H1 (cell line): ENCODE data around the gene ZNF837. TPM values are rescaled to one million over a fixed set of nuclear protein-coding genes. Genes with fewer than 3 reads are reported as not detected.
A peak's percentile ranks its signal among the peaks of the same experiment; 100 is the strongest.

ENCODE experiments used
- CTCF ChIA-PET: fragments of 300-600 bp; sonication (Branson Sonifier 250); formaldehyde crosslinking; loops from one replicate; lab custom pipeline; 2021; ENCODE audit not compliant: partially characterized antibody; lab: Charles Lee
- POLR2A ChIA-PET: fragments of 300-600 bp; sonication (Branson Sonifier 250); formaldehyde crosslinking; loops from one replicate; lab custom pipeline; 2021; ENCODE audit warnings: inconsistent platforms; ENCODE audit not compliant: partially characterized antibody; lab: Charles Lee
- DNase-seq, 2 experiments: peaks; one replicate each; pipeline versions ENCODE4 v3.0.0 to v3.0.0-alpha.2; 2010 to 2022; ENCODE audit warnings: low spot score in 2 of 2, low read depth in 1 of 2, mixed read lengths in 1 of 2
- FAIRE-seq: peaks from 2 replicates; lab custom pipeline; 2011; peaks lifted over from hg19 to GRCh38; lab: Jason Lieb, UNC
- H2AFZ ChIP-seq: 2 replicates; pipeline ENCODE4 v1.8.1; 2012; ENCODE audit warnings: low read length, inconsistent platforms
- H2AK5ac ChIP-seq: 2 replicates; pipeline ENCODE4 v1.6.1; 2013; ENCODE audit warnings: low read depth, low read length
- H2BK120ac ChIP-seq: replicated peaks from 2 replicates; pipeline ENCODE3; 2013; ENCODE audit warnings: low read depth, low read length, inconsistent platforms
- H2BK12ac ChIP-seq: 2 replicates; pipeline ENCODE4 v1.6.1; 2013; ENCODE audit warnings: low read depth, low read length
- H2BK15ac ChIP-seq: 2 replicates; pipeline ENCODE4 v1.6.1; 2013; ENCODE audit warnings: low read length
- H2BK20ac ChIP-seq: 2 replicates; pipeline ENCODE4 v1.6.1; 2013; ENCODE audit warnings: low read length
- H2BK5ac ChIP-seq: 2 replicates; pipeline ENCODE4 v1.6.1; 2013; ENCODE audit warnings: low read depth, low read length
- H3K14ac ChIP-seq: 2 replicates; pipeline ENCODE4 v1.6.1; 2013; ENCODE audit warnings: inconsistent platforms; ENCODE audit not compliant: insufficient read length
- H3K18ac ChIP-seq: 2 replicates; pipeline ENCODE4 v1.6.1; 2013; ENCODE audit warnings: low read length; ENCODE audit errors: extremely low read depth
- H3K23ac ChIP-seq: 2 replicates; pipeline ENCODE4 v1.6.1; 2013; ENCODE audit warnings: inconsistent platforms; ENCODE audit not compliant: insufficient read length
- H3K23me2 ChIP-seq: 2 replicates; pipeline ENCODE4 v1.6.1; 2013; ENCODE audit warnings: low read depth, low read length
- H3K27ac ChIP-seq: 2 replicates; pipeline ENCODE4 v1.6.1; 2011; ENCODE audit warnings: low read depth, low read length, inconsistent platforms
- H3K27me3 ChIP-seq, 4 experiments: replicated peaks in 1 of 4; 1 replicate in 1 of 4; 2 replicates in 3 of 4; pipeline versions ENCODE4 v1.6.1 to v1.8.1; 2011 to 2013; ENCODE audit warnings: low read length in 3 of 4, mild to moderate bottlenecking in 3 of 4, inconsistent platforms in 2 of 4, mixed read lengths in 2 of 4, moderate library complexity in 1 of 4; ENCODE audit not compliant: control insufficient read depth in 3 of 4, insufficient read depth in 3 of 4; ENCODE audit errors: extremely low read depth in 1 of 4
- H3K36me3 ChIP-seq, 4 experiments: 2 replicates each; pipeline versions ENCODE4 v1.6.1 to v1.8.1; 2011 to 2013; ENCODE audit warnings: mild to moderate bottlenecking in 4 of 4, low read length in 3 of 4, moderate library complexity in 2 of 4, control low read depth in 1 of 4, inconsistent platforms in 1 of 4; ENCODE audit not compliant: insufficient read depth in 4 of 4, control insufficient read depth in 2 of 4
- H3K4ac ChIP-seq: replicated peaks from 2 replicates; pipeline ENCODE3; 2013; ENCODE audit warnings: low read length, low read depth, mixed read lengths, inconsistent platforms; ENCODE audit not compliant: insufficient read length
- H3K4me1 ChIP-seq, 4 experiments: replicated peaks in 1 of 4; 1 replicate in 1 of 4; 2 replicates in 3 of 4; pipeline versions ENCODE4 v1.6.1 to v1.8.1; 2011 to 2013; ENCODE audit warnings: low read length in 3 of 4, inconsistent platforms in 2 of 4, mixed read lengths in 1 of 4; ENCODE audit not compliant: insufficient read depth in 4 of 4, control insufficient read depth in 3 of 4
- H3K4me2 ChIP-seq, 2 experiments: 2 replicates each; pipeline versions ENCODE4 v1.6.1 to v1.8.1; 2011 to 2013; ENCODE audit warnings: low read depth in 2 of 2, low read length in 2 of 2, control low read depth in 1 of 2, inconsistent platforms in 1 of 2, mild to moderate bottlenecking in 1 of 2; ENCODE audit not compliant: insufficient read depth in 1 of 2
- H3K4me3 ChIP-seq, 4 experiments: fragments of 200-600, 300-600 bp in 1 of 4; sonication (generic), shearing (Covaris generic), sonication (Bioruptor Twin) in 1 of 4; 2 replicates each; pipeline versions ENCODE4 v1.5.1 to v1.8.1; 2011 to 2016; ENCODE audit warnings: low read length in 4 of 4, low read depth in 3 of 4, control low read depth in 2 of 4, inconsistent platforms in 2 of 4, mild to moderate bottlenecking in 2 of 4, mixed read lengths in 1 of 4, moderate library complexity in 1 of 4; ENCODE audit not compliant: insufficient read depth in 2 of 4; ENCODE audit errors: extremely low read depth in 1 of 4
- H3K56ac ChIP-seq: replicated peaks from 2 replicates; pipeline ENCODE3; 2013; ENCODE audit warnings: low read depth, mild to moderate bottlenecking, mixed read lengths, low read length, inconsistent platforms; ENCODE audit not compliant: insufficient read length
- H3K79me1 ChIP-seq: 2 replicates; pipeline ENCODE4 v1.6.1; 2013; ENCODE audit warnings: low read depth, low read length, control low read depth
- H3K79me2 ChIP-seq, 2 experiments: 2 replicates each; pipeline versions ENCODE4 v1.6.1 to v1.8.1; 2012 to 2013; ENCODE audit warnings: low read length in 2 of 2, mild to moderate bottlenecking in 2 of 2, inconsistent platforms in 1 of 2; ENCODE audit not compliant: insufficient read depth in 2 of 2, control insufficient read depth in 1 of 2
- H3K9ac ChIP-seq, 4 experiments: replicated peaks in 1 of 4; 1 replicate in 1 of 4; 2 replicates in 3 of 4; pipeline versions ENCODE4 v1.6.1 to v1.8.1; 2011 to 2013; ENCODE audit warnings: low read depth in 3 of 4, low read length in 3 of 4, control low read depth in 2 of 4, mild to moderate bottlenecking in 2 of 4, moderate library complexity in 2 of 4, inconsistent platforms in 1 of 4; ENCODE audit errors: extremely low read depth in 1 of 4
- H3K9me3 ChIP-seq, 2 experiments: 2 replicates each; pipeline versions ENCODE4 v1.6.1 to v1.8.1; 2012 to 2013; ENCODE audit warnings: mild to moderate bottlenecking in 2 of 2, moderate library complexity in 2 of 2, control low read depth in 1 of 2, inconsistent platforms in 1 of 2, low read depth in 1 of 2, low read length in 1 of 2, mixed read lengths in 1 of 2; ENCODE audit not compliant: insufficient read depth in 2 of 2
- H4K20me1 ChIP-seq, 2 experiments: replicated peaks in 1 of 2; 2 replicates each; pipeline versions ENCODE3 to v1.8.1; 2011 to 2013; ENCODE audit warnings: inconsistent platforms in 2 of 2, low read length in 2 of 2, mild to moderate bottlenecking in 1 of 2; ENCODE audit not compliant: insufficient read depth in 2 of 2, control insufficient read depth in 1 of 2
- H4K5ac ChIP-seq: 2 replicates; pipeline ENCODE4 v1.6.1; 2013; ENCODE audit warnings: low read length, low read depth, mixed read lengths, inconsistent platforms; ENCODE audit not compliant: insufficient read length
- H4K8ac ChIP-seq: 2 replicates; pipeline ENCODE4 v1.8.0; 2013; ENCODE audit warnings: mild to moderate bottlenecking, moderate library complexity, low read length, inconsistent platforms; ENCODE audit not compliant: insufficient read depth; ENCODE audit errors: extremely low read depth
- H4K91ac ChIP-seq: replicated peaks from 2 replicates; pipeline ENCODE3; 2013; ENCODE audit warnings: low read length, mixed read lengths, inconsistent platforms; ENCODE audit not compliant: insufficient read length
- EP300 ChIP-seq, 2 experiments: IDR thresholded peaks; 1 replicate in 1 of 2; 2 replicates in 1 of 2; pipeline ENCODE4 v1.6.1; 2011 to 2012; ENCODE audit warnings: low read depth in 2 of 2, low read length in 2 of 2, mild to moderate bottlenecking in 2 of 2, borderline replicate concordance in 1 of 2, inconsistent platforms in 1 of 2, moderate library complexity in 1 of 2
- RAD21 ChIP-seq, 2 experiments: IDR thresholded peaks in 1 of 2; conservative IDR thresholded peaks in 1 of 2; 2 replicates each; pipeline ENCODE4 v1.6.1; 2011; ENCODE audit warnings: low read depth in 2 of 2, low read length in 2 of 2, improper control_type of control experiment in 1 of 2, inconsistent platforms in 1 of 2, mild to moderate bottlenecking in 1 of 2, moderate library complexity in 1 of 2
- WGBS, 2 experiments: shearing (Covaris generic) in 1 of 2; methylation state at CpG; one replicate each; pipeline versions ENCODE4 v1.1.6 to v1.1.7; 2013 to 2015; ENCODE audit warnings: low lambda C conversion rate in 2 of 2, mixed read lengths in 2 of 2, inconsistent platforms in 1 of 2, low coverage in 1 of 2, missing lambda C conversion rate in 1 of 2; ENCODE audit not compliant: insufficient replicate concordance in 2 of 2, insufficient coverage in 1 of 2, insufficient read length in 1 of 2; ENCODE audit errors: extremely low coverage in 1 of 2, missing lambda C conversion rate in 1 of 2; 5-methylcytosine and 5-hydroxymethylcytosine counted together
- polyA plus RNA-seq, 7 experiments: library from polyadenylated mRNA; depleted of rRNA in 3 of 7; stranded (reverse) in 5 of 7; unstranded in 2 of 7; fragments of >200 nt in 5 of 7; fragments of 200-250 nt in 2 of 7; gene quantifications; 1 replicate in 5 of 7; 2 replicates in 1 of 7; 4 replicates in 1 of 7; pipeline versions ENCODE4 v1.2.1 to v1.2.3, GENCODE V29; 2011 to 2013; ENCODE audit warnings: missing spikeins in 2 of 7, mixed read lengths in 2 of 7
- total RNA-seq: library from RNA; stranded (reverse); fragmentation: NEBNext Ultra II Directional; extraction: Animal tissue kit (Norgen Biotek cat#: 25700); gene quantifications from 2 replicates; pipeline ENCODE4 v1.2.1, GENCODE V29; 2021
- TF ChIP-seq, protein P1 (sequence below), 3 experiments: IDR thresholded peaks; 1 replicate in 2 of 3; 2 replicates in 1 of 3; pipeline versions ENCODE4 v1.5.1 to v1.6.1; 2011; ENCODE audit warnings: low read length in 3 of 3, mild to moderate bottlenecking in 3 of 3, inconsistent platforms in 2 of 3, low read depth in 1 of 3, moderate library complexity in 1 of 3; ENCODE audit not compliant: insufficient read depth in 1 of 3; ENCODE audit errors: control extremely low read depth in 1 of 3

ZNF837 gene
- total and polyA plus RNA-seq, 2 of the 8 experiments (the other 6 are each of a cell fraction or from before 2014, with no cell fraction given): 1.9 to 3.3 TPM

DNA sequence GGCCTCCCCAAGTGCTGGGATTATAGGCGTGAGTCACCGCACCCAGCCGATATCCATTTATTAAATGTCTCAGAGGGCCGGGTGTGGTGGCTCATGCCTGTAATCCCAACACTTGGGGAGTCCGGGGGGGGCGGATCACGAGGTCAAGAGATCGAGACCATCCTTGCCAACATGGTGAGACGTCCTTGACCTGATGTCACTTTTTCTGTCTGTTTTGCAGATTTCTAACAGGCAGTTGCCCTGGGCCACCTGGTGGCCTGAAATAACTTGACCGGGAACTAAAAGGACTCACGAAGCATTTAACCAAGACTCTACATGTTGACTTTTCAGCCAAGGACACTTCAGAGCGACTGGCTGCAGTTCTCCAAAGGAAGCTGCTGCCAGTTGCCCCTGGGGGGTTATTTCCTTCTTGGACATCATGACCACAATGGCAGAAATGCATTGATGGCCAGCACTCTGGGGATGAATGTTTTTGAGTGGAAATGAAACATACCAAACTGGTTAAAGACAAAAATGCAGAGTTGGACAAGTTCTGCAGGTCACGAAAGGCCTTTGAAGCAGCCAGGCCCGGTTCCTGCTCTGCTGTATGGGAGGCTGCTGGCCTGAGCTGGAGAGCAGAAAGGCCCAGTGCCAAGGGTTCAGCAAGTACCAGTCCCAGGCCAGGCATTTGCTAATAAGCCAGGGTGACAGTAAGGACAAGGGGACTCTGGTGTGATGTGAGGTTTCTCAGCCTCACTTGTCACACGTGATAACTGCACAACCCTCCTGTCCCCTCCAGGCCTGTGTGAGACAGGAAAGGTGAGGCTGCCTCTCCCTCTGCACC, 8.3 kb downstream of the ZNF837 start:
- TF ChIP-seq, protein P1, sequence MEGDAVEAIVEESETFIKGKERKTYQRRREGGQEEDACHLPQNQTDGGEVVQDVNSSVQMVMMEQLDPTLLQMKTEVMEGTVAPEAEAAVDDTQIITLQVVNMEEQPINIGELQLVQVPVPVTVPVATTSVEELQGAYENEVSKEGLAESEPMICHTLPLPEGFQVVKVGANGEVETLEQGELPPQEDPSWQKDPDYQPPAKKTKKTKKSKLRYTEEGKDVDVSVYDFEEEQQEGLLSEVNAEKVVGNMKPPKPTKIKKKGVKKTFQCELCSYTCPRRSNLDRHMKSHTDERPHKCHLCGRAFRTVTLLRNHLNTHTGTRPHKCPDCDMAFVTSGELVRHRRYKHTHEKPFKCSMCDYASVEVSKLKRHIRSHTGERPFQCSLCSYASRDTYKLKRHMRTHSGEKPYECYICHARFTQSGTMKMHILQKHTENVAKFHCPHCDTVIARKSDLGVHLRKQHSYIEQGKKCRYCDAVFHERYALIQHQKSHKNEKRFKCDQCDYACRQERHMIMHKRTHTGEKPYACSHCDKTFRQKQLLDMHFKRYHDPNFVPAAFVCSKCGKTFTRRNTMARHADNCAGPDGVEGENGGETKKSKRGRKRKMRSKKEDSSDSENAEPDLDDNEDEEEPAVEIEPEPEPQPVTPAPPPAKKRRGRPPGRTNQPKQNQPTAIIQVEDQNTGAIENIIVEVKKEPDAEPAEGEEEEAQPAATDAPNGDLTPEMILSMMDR (IDR thresholded peaks at IDR 0.05; ENCODE audit: control extremely low read depth in 1 of 3, insufficient read depth in 1 of 3, low read depth in 1 of 3, low read length in 3 of 3): peak in 2 of 3 experiments; percentile 43 to 55; a peak in 3 of 4 replicates
- TF ChIP-seq RAD21 (IDR thresholded peaks at IDR 0.05 in 1 of 2, conservative IDR thresholded peaks at IDR 0.05 in 1 of 2; ENCODE audit: low read depth in 2 of 2, low read length in 2 of 2): peak; percentile 31 to 49; a peak in 3 of 4 replicates
- TF ChIP-seq EP300 (IDR thresholded peaks at IDR 0.05; ENCODE audit: borderline replicate concordance in 1 of 2, low read depth in 2 of 2, low read length in 2 of 2): no peak
- TF ChIP-seq, all 59 proteins: peak for 2
- Histone ChIP-seq H2BK12ac (no peak overlapping the region), H4K8ac (no peak overlapping the region), H3K4me2 (no peak overlapping the region), H3K4me3 (no peak overlapping the region), H3K56ac (no peak overlapping the region), H3K14ac (no peak overlapping the region), H3K4ac (no peak overlapping the region), H2BK15ac (no peak overlapping the region), H2AFZ (no peak overlapping the region), H2AK5ac (no peak overlapping the region), H3K9me3 (no peaks in the 10 kb centered on the region), H4K5ac (no peak overlapping the region), H3K4me1 (no peaks in the 10 kb centered on the region), H2BK20ac (no peak overlapping the region), H3K27me3 (no peaks in the 10 kb centered on the region), H3K36me3 (no peaks in the 10 kb centered on the region), H3K27ac (no peak overlapping the region), H2BK5ac (no peak overlapping the region), H3K23ac (no peak overlapping the region), H3K9ac (no peak overlapping the region), H2BK120ac (no peak overlapping the region), H4K91ac (no peak overlapping the region), H3K23me2 (no peaks in the 10 kb centered on the region), H3K79me1 (0 out of 2 replicates have a peak, but pooled peaks cover 2% of the 10 kb centered on the region), H3K79me2 (no peaks in the 10 kb centered on the region), H3K18ac (no peak overlapping the region), H4K20me1 (peaks cover 0 to 3% of the 10 kb centered on the region in 2 experiments)
- POLR2A ChIA-PET: interaction anchor here (0.8 to 8.5 kb wide), 9 partner anchors 9 to 67 kb away, joined by 3 to 94 read pairs (median 4); partner anchors contain the start of genes ERVK3-1, RPS5 and ZNF497
- 82% methylated on average over 15 of the region's 15 CpGs; no CpG with 5 or more reads in 1 of the 2 experiments for WGBS, 2 experiments
- no peak for DNase-seq
- peak; percentile 66 for FAIRE-seq
- CTCF ChIA-PET: interaction anchor here (0.7 to 2.0 kb wide), 5 partner anchors 14 to 154 kb away, joined by 3 to 10 read pairs (median 3); partner anchors contain the start of gene ZNF544
